22Rv1 (cell line): Measurements from ENCODE around the gene ZIK1.

Experiments
- H3K27ac ChIP-seq: fragments of 450-650 bp; 2 replicates; pipeline ENCODE4 v1.5.1; 2017
- ZFX ChIP-seq: fragments of 450-650 bp; IDR thresholded peaks from 2 replicates; pipeline ENCODE4 v1.6.1; 2017; ENCODE audit warnings: antibody characterized with exemption, borderline replicate concordance
- TF ChIP-seq, protein P1 (sequence below): fragments of 450-650 bp; IDR thresholded peaks from 2 replicates; pipeline ENCODE4 v1.5.1; 2017; ENCODE audit warnings: mild to moderate bottlenecking

Gene ZIK1

DNA sequence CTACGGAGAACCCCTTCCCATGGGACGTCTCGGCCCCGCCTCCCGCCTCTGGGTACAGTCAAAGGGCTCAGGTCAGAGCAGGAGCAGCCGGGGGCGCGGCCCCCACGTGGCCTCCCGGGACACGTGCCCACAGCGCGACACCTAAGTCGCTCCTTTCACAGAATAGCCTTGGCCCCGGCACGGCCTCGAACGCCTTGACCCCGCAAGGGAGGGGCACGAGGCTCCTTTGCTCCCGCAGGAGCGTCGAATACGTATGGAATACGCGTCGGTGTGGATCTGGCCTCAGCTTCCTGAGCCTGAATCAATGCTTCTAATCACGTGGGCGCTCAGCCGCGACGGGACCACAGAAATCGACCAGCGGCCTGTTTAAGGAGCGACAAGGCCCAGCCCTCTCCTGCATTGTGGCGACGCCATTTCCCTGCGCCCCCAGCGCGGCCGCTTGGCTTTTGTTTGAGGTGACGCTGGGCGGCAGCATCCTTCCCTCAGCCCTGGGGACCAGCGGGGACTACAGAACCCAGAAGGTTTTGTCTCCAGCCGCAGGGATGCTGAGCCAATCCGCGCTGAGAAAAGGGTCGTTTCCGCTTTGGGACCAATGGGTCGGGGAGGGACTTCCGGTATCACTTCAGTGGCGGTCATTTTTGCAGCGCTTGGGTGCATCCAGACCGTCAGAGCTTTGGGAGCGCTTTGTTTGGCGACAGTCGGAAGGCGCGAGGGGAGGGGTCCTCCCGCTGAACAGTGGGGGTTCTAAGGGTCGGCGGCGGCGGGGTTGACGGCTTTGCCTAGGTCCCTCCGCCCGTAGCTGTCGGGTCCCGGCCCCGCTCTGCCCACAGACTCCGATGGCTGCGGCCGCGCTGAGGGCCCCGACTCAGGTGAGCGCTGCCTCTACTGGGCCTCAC is at the start of gene ZIK1:
Gene ZIK1 (plus strand): TSS at position 625 of the 896 bp plus-strand sequence. CDS start 212 bp downstream, at position 837.
- no peak within 1 kb of the TSS for H3K27ac ChIP-seq
- TF ChIP-seq, protein P1, sequence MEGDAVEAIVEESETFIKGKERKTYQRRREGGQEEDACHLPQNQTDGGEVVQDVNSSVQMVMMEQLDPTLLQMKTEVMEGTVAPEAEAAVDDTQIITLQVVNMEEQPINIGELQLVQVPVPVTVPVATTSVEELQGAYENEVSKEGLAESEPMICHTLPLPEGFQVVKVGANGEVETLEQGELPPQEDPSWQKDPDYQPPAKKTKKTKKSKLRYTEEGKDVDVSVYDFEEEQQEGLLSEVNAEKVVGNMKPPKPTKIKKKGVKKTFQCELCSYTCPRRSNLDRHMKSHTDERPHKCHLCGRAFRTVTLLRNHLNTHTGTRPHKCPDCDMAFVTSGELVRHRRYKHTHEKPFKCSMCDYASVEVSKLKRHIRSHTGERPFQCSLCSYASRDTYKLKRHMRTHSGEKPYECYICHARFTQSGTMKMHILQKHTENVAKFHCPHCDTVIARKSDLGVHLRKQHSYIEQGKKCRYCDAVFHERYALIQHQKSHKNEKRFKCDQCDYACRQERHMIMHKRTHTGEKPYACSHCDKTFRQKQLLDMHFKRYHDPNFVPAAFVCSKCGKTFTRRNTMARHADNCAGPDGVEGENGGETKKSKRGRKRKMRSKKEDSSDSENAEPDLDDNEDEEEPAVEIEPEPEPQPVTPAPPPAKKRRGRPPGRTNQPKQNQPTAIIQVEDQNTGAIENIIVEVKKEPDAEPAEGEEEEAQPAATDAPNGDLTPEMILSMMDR = no peak
- TF ChIP-seq ZFX = no peak

DNA sequence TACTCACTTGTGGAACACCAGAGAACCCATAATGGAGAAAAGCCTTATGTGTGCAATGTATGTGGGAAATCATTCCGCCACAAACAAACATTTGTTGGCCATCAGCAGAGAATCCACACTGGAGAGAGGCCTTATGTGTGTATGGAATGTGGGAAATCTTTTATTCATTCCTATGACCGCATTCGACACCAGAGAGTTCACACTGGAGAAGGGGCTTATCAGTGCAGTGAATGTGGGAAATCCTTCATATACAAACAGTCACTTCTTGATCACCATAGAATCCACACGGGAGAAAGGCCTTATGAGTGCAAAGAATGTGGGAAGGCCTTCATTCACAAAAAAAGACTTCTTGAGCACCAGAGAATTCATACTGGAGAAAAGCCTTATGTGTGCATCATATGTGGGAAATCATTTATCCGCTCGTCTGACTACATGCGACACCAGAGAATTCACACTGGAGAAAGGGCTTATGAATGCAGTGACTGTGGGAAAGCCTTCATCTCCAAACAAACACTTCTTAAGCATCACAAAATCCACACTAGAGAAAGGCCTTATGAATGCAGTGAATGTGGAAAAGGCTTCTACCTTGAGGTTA is 45.9 kb upstream of the ZIK1 start:
- H3K27ac ChIP-seq = no peak overlapping the region
- TF ChIP-seq, protein P1 = no peak
- no peak for TF ChIP-seq ZFX

DNA sequence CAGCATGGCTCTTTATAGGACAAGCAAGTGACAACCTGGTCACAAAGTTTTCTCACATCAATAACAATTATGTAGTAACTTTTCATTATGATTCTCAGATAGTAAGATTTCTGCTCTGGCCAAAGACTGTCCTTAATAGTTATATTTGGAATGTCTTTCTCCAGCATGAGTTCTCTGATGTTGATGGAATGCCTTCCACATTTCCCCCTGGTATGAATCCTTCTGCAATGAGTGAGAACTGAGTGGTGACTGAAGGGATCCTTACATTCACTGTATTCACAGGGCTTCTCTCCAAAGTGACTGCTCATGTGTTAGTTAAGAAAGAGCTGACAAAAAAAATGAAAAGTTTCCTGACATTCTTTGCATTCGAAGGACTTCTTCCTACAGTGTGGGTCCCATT is 37.4 kb upstream of the ZIK1 start:
- H3K27ac ChIP-seq = no peak overlapping the region
- no peak for TF ChIP-seq ZFX
- TF ChIP-seq, protein P1 = no peak

DNA sequence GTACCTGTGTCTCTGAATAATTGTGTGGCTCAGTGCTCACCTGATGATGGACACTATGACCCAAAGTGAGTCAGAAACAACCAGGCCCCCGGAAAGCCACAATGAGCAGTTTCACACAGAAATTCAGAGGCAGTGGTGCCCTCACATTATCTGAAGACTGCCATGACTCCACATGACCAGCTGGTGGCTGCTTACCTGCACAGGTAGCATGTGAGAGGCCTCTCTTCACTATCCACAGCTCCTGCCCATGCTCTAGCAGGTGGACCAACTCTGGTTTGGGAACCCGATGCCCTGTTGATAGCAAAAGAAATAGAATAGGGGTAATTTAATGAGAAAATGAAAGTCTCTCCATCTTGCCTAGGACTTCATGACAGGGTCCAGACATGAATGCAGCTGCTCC is 31.5 kb upstream of the ZIK1 start:
- TF ChIP-seq ZFX = no peak
- TF ChIP-seq, protein P1 = no peak

DNA sequence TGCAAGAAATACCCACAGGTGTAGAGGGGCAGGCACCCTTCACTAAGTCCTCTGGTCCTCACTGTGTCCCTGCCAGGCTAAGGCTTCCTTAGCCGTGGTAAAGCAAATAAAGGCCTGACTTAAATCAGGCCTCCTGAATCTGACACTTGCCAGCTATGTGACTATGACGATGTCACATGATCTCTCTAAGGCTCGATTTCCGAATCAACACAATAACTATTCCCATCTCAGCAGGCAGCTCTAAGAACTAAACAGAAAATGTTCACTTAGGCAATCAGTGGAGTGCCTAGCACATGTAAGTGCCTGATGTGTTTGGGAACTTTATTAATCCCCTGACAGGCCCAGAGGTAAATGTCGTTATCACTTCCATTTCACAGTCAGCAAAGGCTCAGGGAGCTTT is 26.3 kb upstream of the ZIK1 start:
- TF ChIP-seq, protein P1 = no peak
- no peak for TF ChIP-seq ZFX

More for the DNA sequence above, 31.5 kb upstream of the ZIK1 start:
- no peak overlapping the region for H3K27ac ChIP-seq

DNA sequence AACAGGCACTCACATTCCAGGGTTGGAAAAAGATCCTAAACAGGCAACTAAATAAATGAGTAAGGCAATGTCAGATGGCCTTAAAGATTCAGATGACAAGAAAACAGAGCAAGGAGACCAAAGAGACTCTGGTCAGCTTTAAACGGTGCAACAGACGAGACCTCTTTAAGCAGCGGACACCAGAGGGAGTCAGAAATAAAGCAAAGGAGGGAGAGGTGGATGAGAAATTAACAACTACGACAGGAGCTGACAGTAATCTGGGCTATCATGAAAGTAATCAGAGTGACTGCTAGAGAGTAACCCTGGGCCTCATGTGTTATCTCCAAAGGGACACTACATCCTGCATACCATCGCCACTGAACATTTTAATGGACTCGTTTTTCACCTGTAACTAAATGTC is 25.4 kb upstream of the ZIK1 start:
- no peak for TF ChIP-seq ZFX
- TF ChIP-seq, protein P1 = no peak
- H3K27ac ChIP-seq = no peak overlapping the region

More for the DNA sequence above, 26.3 kb upstream of the ZIK1 start:
- no peak overlapping the region for H3K27ac ChIP-seq

DNA sequence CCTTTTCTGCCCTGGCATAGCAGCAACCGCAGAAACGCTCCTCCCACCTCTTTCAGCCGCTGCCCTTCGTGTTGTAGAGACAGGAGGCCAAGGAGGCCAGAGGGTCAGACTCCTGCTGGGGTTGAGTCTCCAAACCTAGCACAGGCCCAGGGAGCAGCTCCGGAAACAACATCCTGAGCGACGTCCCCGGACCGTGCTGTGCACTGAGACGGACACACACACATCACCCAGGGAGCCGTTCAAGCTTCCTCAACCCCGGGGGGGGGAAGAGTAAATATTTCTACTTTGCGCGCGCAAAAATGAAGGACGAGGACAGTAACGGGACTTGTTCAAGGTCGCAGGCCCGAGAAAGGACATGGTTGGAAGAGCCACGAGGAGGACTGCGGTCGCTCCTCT is 24.9 kb upstream of the ZIK1 start:
- H3K27ac ChIP-seq = peak overlapping the region; percentile 48; the same call in 1 of the 2 replicates
- TF ChIP-seq ZFX = no peak
- TF ChIP-seq, protein P1 = no peak
